GM19099 (cell line): ENCODE measurements around the gene HSF2BP.

Source experiments
- POLR2A ChIP-seq: IDR thresholded peaks from 3 replicates; pipeline ENCODE4 v1.6.1; 2011; ENCODE audit warnings: low read depth; ENCODE audit not compliant: insufficient read length; ENCODE audit errors: extremely low read depth

The HSF2BP gene

DNA sequence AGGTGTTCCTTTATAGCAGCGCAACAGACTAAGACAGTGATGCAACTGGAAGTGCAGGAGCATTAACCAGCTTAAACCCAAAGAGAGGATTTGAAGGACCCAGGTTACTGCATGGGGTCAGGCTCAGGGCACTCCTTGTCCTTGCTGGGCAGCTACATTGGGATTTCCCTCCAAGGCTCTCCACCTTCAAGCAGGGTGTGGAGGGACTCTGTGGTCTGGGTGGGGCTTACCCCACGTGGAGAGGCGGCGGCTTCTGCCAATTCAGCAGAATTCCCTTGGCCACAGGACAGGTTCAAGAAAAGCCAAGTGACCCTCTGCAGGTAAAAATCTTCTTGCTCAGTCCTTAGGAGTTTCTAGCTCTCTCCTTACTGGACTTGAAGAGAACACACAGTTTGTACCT lies 6.6 kb upstream of the HSF2BP start:
- no peak for TF ChIP-seq POLR2A

DNA sequence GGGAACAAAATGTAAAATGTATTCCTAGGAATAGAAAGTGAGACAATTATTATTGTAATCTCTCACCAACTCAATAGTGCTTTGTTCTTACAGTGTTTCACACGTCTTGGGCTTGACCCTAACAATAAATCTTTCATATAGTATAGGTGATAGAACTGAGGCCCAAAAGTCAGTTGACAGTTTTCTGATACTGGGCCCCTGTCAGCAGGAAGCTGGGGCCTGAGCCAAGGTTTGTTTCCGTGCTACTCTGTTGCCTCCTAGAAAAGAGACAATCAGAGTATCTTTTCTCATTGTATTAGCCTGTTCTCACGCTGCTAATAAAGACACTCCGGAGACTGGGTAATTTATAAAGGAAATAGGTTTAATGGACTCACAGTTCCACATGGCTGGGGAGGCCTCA lies 5.1 kb upstream of the HSF2BP start:
- no peak for TF ChIP-seq POLR2A

GRCh38 chr21:43663033-43663432 lies 3.7 kb upstream of the HSF2BP start:
- no peak for TF ChIP-seq POLR2A

GRCh38 chr21:43662286-43662685 lies 3.0 kb upstream of the HSF2BP start:
- TF ChIP-seq POLR2A, result no peak

DNA sequence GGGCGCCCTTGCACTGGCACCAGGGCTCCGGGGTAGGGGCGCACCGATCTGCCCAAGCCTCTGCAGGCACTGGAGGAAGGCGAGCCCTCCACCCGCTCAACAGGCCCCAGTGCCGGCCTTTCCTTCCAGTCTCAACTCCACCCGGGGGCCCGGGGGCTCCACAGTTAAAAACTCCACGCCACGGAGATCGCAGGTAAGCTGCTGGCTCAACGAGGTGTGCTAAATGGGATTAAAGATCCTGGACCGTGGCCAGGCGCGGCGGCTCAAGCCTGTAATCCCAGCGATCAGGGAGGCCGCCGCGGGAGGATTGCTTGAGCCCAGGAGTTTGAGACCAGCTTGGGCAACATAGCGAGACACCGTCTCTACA lies 536 bp downstream of the HSF2BP start:
- TF ChIP-seq POLR2A, result no peak

- TF ChIP-seq POLR2A, result no peak
Measured at GRCh38 chr21:43658088-43658741, 1.1 kb downstream of the HSF2BP start.

- TF ChIP-seq POLR2A, result no peak
Measured at GRCh38 chr21:43657355-43658087, 1.8 kb downstream of the HSF2BP start.

- no peak for TF ChIP-seq POLR2A
Measured at GRCh38 chr21:43654806-43655489, 4.3 kb downstream of the HSF2BP start.

- TF ChIP-seq POLR2A, result no peak
Measured at GRCh38 chr21:43653626-43654025, 5.7 kb downstream of the HSF2BP start.

DNA sequence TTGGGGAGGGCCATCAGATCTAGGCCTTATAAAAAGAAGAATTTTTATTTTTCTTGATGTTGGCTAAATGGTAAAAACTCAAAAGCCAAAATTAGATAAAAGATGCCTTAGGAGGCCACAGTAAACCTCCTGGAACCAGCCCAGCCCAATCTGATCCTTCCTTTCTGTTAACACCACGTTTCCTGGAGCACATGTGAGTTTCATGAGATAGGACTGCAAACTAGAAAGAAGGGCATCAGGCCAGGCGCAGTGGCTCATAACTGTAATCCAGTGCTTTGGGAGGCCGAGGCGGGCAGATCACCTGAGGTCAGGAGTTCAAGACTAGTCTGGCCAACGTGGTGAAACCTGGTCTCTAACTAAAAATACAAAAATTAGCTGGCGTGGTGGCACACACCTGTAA lies 6.7 kb downstream of the HSF2BP start:
- TF ChIP-seq POLR2A, result no peak

GRCh38 chr21:43648171-43648570 lies 11.1 kb downstream of the HSF2BP start:
- no peak for TF ChIP-seq POLR2A

DNA sequence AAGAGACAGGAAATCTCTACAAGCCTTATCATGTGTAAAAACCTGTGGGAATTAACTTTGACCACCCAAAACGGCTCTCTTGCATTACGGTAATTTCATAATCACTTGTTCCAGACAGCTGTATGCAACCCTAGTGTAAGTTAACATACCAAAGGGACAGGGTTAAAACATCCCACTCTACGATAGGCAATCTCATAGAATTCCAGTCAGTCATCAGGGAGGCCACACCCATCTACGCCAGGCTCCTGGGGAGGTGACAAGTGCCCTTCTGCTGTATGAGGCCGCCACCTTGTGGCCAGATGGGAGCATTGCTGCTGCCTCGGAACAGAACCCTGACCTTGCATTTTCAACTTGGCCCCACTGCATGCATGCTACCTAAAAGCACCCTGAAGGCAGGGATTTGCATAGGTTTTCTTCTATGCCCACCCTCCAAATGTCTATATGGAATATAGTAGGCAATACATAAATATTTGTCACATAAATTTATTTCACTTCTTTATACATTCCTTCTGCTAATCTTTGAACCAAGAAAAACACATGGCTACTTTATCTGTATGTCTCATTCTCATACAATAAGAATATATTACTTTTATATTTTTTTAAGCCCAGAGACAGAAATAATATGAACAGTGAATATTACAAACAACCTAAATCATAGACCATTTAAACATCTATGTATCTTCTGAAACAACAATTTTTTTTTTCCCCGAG lies 12.6 kb downstream of the HSF2BP start:
- no peak for TF ChIP-seq POLR2A

GRCh38 chr21:43645976-43646375 lies 13.3 kb downstream of the HSF2BP start:
- no peak for TF ChIP-seq POLR2A

GRCh38 chr21:43645136-43645891 lies 14.0 kb downstream of the HSF2BP start:
- no peak for TF ChIP-seq POLR2A

- TF ChIP-seq POLR2A, result no peak
Measured at GRCh38 chr21:43644609-43645008, 14.7 kb downstream of the HSF2BP start.
